Loucy (cell line): ENCODE data around the gene DRC1.

Experiments
- CTCF ChIP-seq: fragments of 200-600 bp; sonication (generic); conservative IDR thresholded peaks from 2 replicates; pipeline ENCODE4 v1.5.1; 2014; ENCODE audit warnings: mild to moderate bottlenecking, antibody characterized with exemption, low read length
- EZH2phosphoT487 ChIP-seq: fragments of 200-600 bp; IDR thresholded peaks from 2 replicates; pipeline ENCODE4 v1.6.1; 2018; ENCODE audit warnings: antibody characterized with exemption, mild to moderate bottlenecking, moderate library complexity, borderline replicate concordance

GRCh38 chr2:26412091-26412673 lies 10.5 kb downstream of the DRC1 start:
- TF ChIP-seq CTCF (no peak), EZH2phosphoT487 (no peak)
